Mesenchymal stem cell (in vitro differentiated cells and primary cell): ENCODE measurements around the gene ZBTB38.
A peak's percentile ranks its signal among the peaks of the same experiment; 100 is the strongest.

Experiments used
- DNase-seq: peaks from one replicate; pipeline ENCODE4 v3.0.0-alpha.2; 2013
- H2AFZ ChIP-seq: one replicate; pipeline ENCODE4 v1.6.1; 2013; ENCODE audit warnings: low read depth, mild to moderate bottlenecking, control low read depth, inconsistent platforms, low read length, moderate library complexity
- H2AK5ac ChIP-seq: 2 replicates; pipeline ENCODE4 v1.6.1; 2013; ENCODE audit warnings: low read length, moderate library complexity, mild to moderate bottlenecking, inconsistent platforms; ENCODE audit not compliant: severe bottlenecking
- H2BK120ac ChIP-seq: one replicate; pipeline ENCODE4 v1.6.1; 2013; ENCODE audit warnings: low read depth, mild to moderate bottlenecking, inconsistent platforms, low read length, moderate library complexity
- H2BK12ac ChIP-seq, 2 experiments: one replicate each; pipeline ENCODE4 v1.6.1; 2013; ENCODE audit warnings: inconsistent platforms in 2 of 2, low read length in 2 of 2, mild to moderate bottlenecking in 2 of 2, moderate library complexity in 2 of 2, control low read depth in 1 of 2
- H2BK15ac ChIP-seq: one replicate; pipeline ENCODE4 v1.6.1; 2013; ENCODE audit warnings: mild to moderate bottlenecking, low read depth, inconsistent platforms; ENCODE audit not compliant: poor library complexity, severe bottlenecking
- H2BK5ac ChIP-seq: 2 replicates; pipeline ENCODE4 v1.6.1; 2013; ENCODE audit warnings: low read depth, mild to moderate bottlenecking, low read length, control low read depth, inconsistent platforms; ENCODE audit not compliant: poor library complexity, severe bottlenecking
- H3K14ac ChIP-seq, 2 experiments: one replicate each; pipeline ENCODE4 v1.6.1; 2013; ENCODE audit warnings: inconsistent platforms in 2 of 2, low read length in 2 of 2, control low read depth in 1 of 2, mild to moderate bottlenecking in 1 of 2, moderate library complexity in 1 of 2
- H3K18ac ChIP-seq, 2 experiments: one replicate each; pipeline ENCODE4 v1.6.1; 2013; ENCODE audit warnings: inconsistent platforms in 2 of 2, low read length in 2 of 2, control low read depth in 1 of 2, low read depth in 1 of 2, mild to moderate bottlenecking in 1 of 2
- H3K23ac ChIP-seq, 2 experiments: one replicate each; pipeline ENCODE4 v1.6.1; 2013; ENCODE audit warnings: inconsistent platforms in 2 of 2, low read length in 2 of 2, mild to moderate bottlenecking in 2 of 2, moderate library complexity in 2 of 2, control low read depth in 1 of 2
- H3K27ac ChIP-seq: 2 replicates; pipeline ENCODE4 v1.5.1; 2013; ENCODE audit warnings: mild to moderate bottlenecking, moderate library complexity, low read length, control low read depth, inconsistent platforms; ENCODE audit not compliant: poor library complexity, severe bottlenecking
- H3K27me3 ChIP-seq, 2 experiments: 2 replicates each; pipeline versions ENCODE4 v1.6.1 to v1.7.0; 2013; ENCODE audit warnings: low read length in 2 of 2, mild to moderate bottlenecking in 2 of 2, moderate library complexity in 2 of 2, control low read depth in 1 of 2, inconsistent platforms in 1 of 2; ENCODE audit not compliant: control insufficient read depth in 1 of 2, insufficient read depth in 1 of 2
- H3K36me3 ChIP-seq, 2 experiments: 2 replicates each; pipeline versions ENCODE4 v1.6.1 to v1.7.0; 2013; ENCODE audit warnings: low read length in 2 of 2, control low read depth in 1 of 2, inconsistent platforms in 1 of 2, low read depth in 1 of 2, mild to moderate bottlenecking in 1 of 2; ENCODE audit not compliant: insufficient read depth in 2 of 2, control insufficient read depth in 1 of 2
- H3K4ac ChIP-seq, 2 experiments: one replicate each; pipeline ENCODE4 v1.6.1; 2013; ENCODE audit warnings: inconsistent platforms in 2 of 2, low read length in 2 of 2, mild to moderate bottlenecking in 2 of 2, moderate library complexity in 2 of 2, control low read depth in 1 of 2, low read depth in 1 of 2
- H3K4me1 ChIP-seq: 2 replicates; pipeline ENCODE4 v1.6.1; 2013; ENCODE audit warnings: low read depth, low read length, control low read depth; ENCODE audit not compliant: control insufficient read depth, insufficient read depth
- H3K4me2 ChIP-seq: 2 replicates; pipeline ENCODE4 v1.6.1; 2013; ENCODE audit warnings: low read length, mild to moderate bottlenecking, inconsistent platforms; ENCODE audit not compliant: poor library complexity, severe bottlenecking
- H3K4me3 ChIP-seq, 2 experiments: 2 replicates each; pipeline versions ENCODE4 v1.5.1 to v1.7.0; 2013; ENCODE audit warnings: low read length in 2 of 2, mild to moderate bottlenecking in 2 of 2, control low read depth in 1 of 2, low read depth in 1 of 2; ENCODE audit not compliant: insufficient read depth in 1 of 2
- H3K79me1 ChIP-seq: replicated peaks from 2 replicates; pipeline ENCODE4 v1.6.1; 2013; ENCODE audit warnings: mild to moderate bottlenecking, control low read depth, low read length, inconsistent platforms; ENCODE audit not compliant: poor library complexity, severe bottlenecking
- H3K9ac ChIP-seq: 2 replicates; pipeline ENCODE4 v1.7.0; 2013; ENCODE audit warnings: mild to moderate bottlenecking, low read length, moderate library complexity
- H3K9me3 ChIP-seq: 2 replicates; pipeline ENCODE4 v1.7.0; 2013; ENCODE audit warnings: mild to moderate bottlenecking, low read length; ENCODE audit not compliant: control insufficient read depth
- H4K8ac ChIP-seq: one replicate; pipeline ENCODE4 v1.6.1; 2013; ENCODE audit warnings: inconsistent platforms, mild to moderate bottlenecking, low read length, moderate library complexity
- H4K91ac ChIP-seq: one replicate; pipeline ENCODE4 v1.6.1; 2013; ENCODE audit warnings: mild to moderate bottlenecking, low read length, inconsistent platforms
- WGBS: methylation state at CpG from one replicate; pipeline ENCODE4 v1.1.7; 2013; ENCODE audit warnings: mixed read lengths; 5-methylcytosine and 5-hydroxymethylcytosine counted together

ZBTB38 gene

DNA sequence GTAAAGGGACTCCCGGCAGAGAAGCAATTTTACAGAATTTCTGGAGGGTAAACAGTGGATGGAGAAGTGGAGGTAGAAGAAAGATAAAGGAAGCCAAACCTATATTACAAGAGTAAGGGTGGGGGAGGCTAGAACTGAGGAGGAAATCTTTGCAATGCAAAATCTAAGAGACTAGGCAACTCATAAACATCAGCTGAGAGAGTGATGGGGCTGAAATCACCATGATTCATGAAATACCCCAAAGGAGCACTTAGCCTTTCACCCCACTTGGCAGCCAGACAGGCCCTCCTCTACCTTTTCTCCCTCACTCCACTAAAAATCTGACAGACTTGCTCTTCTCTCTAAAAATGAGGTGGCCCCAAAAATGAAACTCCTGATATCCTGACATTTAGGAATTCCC is 19.5 kb upstream of the ZBTB38 start:
- no peak for DNase-seq
- Histone ChIP-seq H3K4me1 (no peaks in the 10 kb centered on the region), H3K4ac (no peak overlapping the region), H3K27ac (no peak overlapping the region), H3K79me1 (no peaks in the 10 kb centered on the region), H4K91ac (no peak overlapping the region), H2BK5ac (no peak overlapping the region), H3K18ac (no peak overlapping the region), H3K14ac (no peak overlapping the region), H2BK15ac (no peak overlapping the region), H4K8ac (no peak overlapping the region), H2AFZ (no peak overlapping the region), H3K9me3 (no peaks in the 10 kb centered on the region), H2BK12ac (no peak overlapping the region), H3K4me2 (no peak overlapping the region), H3K36me3 (no peaks in the 10 kb centered on the region), H3K4me3 (no peak overlapping the region), H2BK120ac (no peak overlapping the region), H3K23ac (no peak overlapping the region), H2AK5ac (no peak overlapping the region), H3K27me3 (no peaks in the 10 kb centered on the region), H3K9ac (peak overlapping the region; percentile 57)
- WGBS = 93% methylated on average over 1 of the region's 1 CpG

DNA sequence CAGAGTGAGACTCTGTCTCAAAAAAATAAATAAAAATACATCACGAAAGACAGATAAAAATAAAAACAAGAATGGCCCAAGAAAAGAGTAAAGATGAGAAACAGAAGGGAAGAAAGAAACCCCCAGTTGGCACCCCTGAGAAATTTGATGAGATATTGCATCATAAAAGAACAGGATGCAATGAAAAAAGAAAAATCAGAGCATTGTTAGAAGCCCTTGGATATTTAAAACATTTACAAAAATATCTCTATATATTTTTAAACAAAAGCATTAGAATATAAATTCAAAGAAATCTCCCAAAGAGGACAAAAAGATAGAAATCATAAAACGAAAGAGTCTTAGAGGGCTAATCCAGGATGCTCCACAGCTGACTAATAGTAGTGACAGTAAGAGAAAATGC is 18.6 kb upstream of the ZBTB38 start:
- Histone ChIP-seq H3K18ac (no peak overlapping the region), H3K79me1 (no peaks in the 10 kb centered on the region), H4K8ac (no peak overlapping the region), H3K4ac (no peak overlapping the region), H3K14ac (no peak overlapping the region), H2BK5ac (no peak overlapping the region), H3K9ac (no peak overlapping the region), H3K4me1 (no peaks in the 10 kb centered on the region), H2BK15ac (no peak overlapping the region), H3K36me3 (no peaks in the 10 kb centered on the region), H3K27ac (no peak overlapping the region), H3K23ac (no peak overlapping the region), H2AFZ (no peak overlapping the region), H2BK12ac (no peak overlapping the region), H4K91ac (no peak overlapping the region), H3K9me3 (no peaks in the 10 kb centered on the region), H3K4me3 (no peak overlapping the region), H3K27me3 (no peaks in the 10 kb centered on the region), H3K4me2 (no peak overlapping the region), H2AK5ac (no peak overlapping the region), H2BK120ac (no peak overlapping the region)
- no peak for DNase-seq
- WGBS = 90% methylated on average over 1 of the region's 2 CpGs

DNA sequence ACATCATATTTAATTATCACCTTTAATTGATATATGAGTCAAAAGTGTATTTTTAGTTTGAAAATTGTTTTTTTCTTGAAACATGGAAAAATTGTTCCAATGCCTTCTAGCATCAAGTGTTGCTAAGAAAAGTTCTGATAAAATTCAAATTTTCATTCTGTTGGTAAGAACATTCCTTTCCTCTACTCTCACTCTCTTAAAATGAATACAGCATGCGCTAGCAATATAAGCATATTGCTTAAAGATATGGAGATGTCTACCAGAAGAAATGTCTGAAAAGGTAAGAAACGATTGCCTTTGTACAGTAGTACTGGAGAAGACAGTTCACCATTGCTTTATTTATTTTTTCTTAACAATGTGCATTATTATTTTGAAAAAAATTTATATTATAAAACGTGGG is 17.6 kb upstream of the ZBTB38 start:
- H4K8ac ChIP-seq = no peak overlapping the region
- no peak overlapping the region for H3K27ac ChIP-seq
- no peaks in the 10 kb centered on the region for H3K36me3 ChIP-seq
- no peak overlapping the region for H3K14ac ChIP-seq
- H3K4me3 ChIP-seq = no peak overlapping the region
- H3K4me1 ChIP-seq = no peaks in the 10 kb centered on the region
- H4K91ac ChIP-seq = no peak overlapping the region
- no peaks in the 10 kb centered on the region for H3K79me1 ChIP-seq
- no peak overlapping the region for H2AFZ ChIP-seq
- no peak overlapping the region for H3K4ac ChIP-seq
- no peak overlapping the region for H3K4me2 ChIP-seq
- no peak overlapping the region for H2BK5ac ChIP-seq
- 75% methylated on average over 1 of the region's 3 CpGs for WGBS
- H2BK12ac ChIP-seq = no peak overlapping the region
- no peak overlapping the region for H2BK120ac ChIP-seq
- DNase-seq = no peak
- H3K9ac ChIP-seq = no peak overlapping the region
- H3K18ac ChIP-seq = no peak overlapping the region
- no peak overlapping the region for H2BK15ac ChIP-seq
- H3K9me3 ChIP-seq = no peaks in the 10 kb centered on the region
- H3K23ac ChIP-seq = no peak overlapping the region
- no peak overlapping the region for H2AK5ac ChIP-seq
- H3K27me3 ChIP-seq = no peaks in the 10 kb centered on the region

DNA sequence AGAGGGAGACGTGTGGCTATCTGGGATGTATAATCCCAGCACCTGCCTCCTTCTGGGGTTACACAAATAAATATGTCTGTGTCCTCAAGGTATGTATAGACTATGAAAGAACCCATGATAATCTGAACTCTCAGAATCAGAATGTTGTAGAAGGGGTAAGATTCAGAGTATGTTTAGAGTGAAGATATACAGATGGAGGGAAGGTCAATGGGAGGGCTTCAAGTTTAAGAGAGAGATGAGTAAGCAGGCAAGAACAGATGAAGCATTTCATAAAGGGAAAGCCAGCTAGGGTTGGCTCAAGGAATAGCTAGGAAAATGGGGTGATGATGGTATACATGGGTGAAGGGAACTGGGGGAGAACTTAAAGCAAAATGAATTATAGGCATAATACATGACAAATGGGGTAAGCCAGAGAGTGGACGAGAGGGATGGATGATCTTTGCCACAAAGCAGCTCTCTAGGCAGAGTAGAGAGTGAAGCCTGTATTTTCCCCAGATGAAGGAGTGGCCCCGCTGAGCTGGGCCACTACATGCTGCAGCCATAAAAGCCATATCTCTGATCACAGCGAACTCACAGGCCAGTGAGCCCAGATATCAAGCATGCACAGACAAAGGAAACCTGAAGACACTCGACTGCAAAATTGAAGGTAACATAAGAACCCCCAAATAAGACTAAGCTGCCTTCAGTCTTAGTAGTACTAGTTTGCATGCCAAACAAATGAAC is 15.9 kb upstream of the ZBTB38 start:
- Histone ChIP-seq H2BK15ac (no peak overlapping the region), H3K18ac (no peak overlapping the region), H4K91ac (no peak overlapping the region), H3K9me3 (no peaks in the 10 kb centered on the region), H2AFZ (no peak overlapping the region), H3K14ac (no peak overlapping the region), H4K8ac (no peak overlapping the region), H2BK12ac (no peak overlapping the region), H2BK120ac (no peak overlapping the region), H3K27me3 (no peaks in the 10 kb centered on the region), H3K9ac (no peak overlapping the region), H3K4me3 (no peak overlapping the region), H3K4ac (peak overlapping the region in 1 of 2 experiments; percentile 28), H3K4me1 (no peaks in the 10 kb centered on the region), H2BK5ac (no peak overlapping the region), H2AK5ac (no peak overlapping the region), H3K36me3 (no peaks in the 10 kb centered on the region), H3K27ac (no peak overlapping the region), H3K4me2 (no peak overlapping the region), H3K23ac (no peak overlapping the region), H3K79me1 (no peaks in the 10 kb centered on the region)
- WGBS = 92% methylated on average over 5 of the region's 5 CpGs
- DNase-seq = no peak
